ENCODE measurements around the gene CCT8L2. TPM values are rescaled to one million over a fixed set of nuclear protein-coding genes. Genes with fewer than 3 reads are reported as not detected.
"Not testable (repeated sequence)": the region's sequence is repeated elsewhere in the genome, so short reads cannot be mapped to it uniquely, and the experiment has no call there.

Gene CCT8L2
- total RNA-seq, 2 experiments from 2014 or later: not detected

DNA sequence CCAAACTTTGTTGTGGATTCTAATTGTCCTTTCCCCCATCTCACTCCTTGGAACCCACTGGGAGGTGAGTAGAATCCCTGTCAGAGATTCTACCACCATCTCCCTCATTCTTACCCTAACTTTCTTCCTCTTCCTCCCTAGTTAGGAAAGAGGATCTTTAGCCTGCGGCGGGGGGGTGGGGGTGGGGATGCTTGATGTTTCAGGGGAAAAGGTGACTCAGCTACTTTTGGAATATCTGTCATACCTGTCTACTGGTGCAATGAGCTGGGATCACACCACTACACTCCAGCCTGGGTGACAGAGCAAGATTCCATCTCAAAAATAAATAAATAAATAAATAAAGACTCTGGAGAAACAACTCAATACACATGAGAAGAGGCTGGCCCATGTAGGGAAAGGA is 6.4 kb downstream of the CCT8L2 start:
- ChIA-PET POLR2A (no interaction called here), CTCF (no interaction called here)
- Mint-ChIP-seq H3K9me3 (no peaks in the 10 kb centered on the region), H3K36me3 (no peaks in the 10 kb centered on the region), H3K4me1 (ENCODE audit: low read depth) (no peaks in the 10 kb centered on the region), H3K27me3 (no peaks in the 10 kb centered on the region), H3K27ac (no peak overlapping the region), H3K4me3 (no peak overlapping the region)
- intact Hi-C loops (cut with micrococcal nuclease): no loop called here
- no peak for DNase-seq

DNA sequence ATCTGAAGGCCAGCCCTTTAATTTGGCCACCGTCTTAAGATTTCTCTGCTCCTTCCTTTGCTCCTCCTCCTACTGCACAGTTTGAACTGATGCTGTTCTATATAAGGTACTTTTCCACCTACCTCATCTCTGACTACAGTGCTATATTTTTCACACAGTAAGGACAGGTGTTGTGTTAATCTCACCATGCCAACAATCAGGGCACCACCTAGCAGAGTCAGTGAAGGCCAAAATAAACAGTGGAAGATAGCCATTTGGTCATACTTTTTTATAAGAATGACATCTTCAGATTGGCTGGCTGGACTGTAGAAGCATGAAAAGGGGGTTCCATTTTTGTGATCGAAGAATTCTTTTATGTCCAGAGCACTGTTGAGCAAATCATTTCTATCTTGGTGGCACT is 11.7 kb downstream of the CCT8L2 start:
- CTCF ChIA-PET; H3K27ac Mint-ChIP-seq; DNase-seq; H3K4me1 Mint-ChIP-seq (ENCODE audit: low read depth); H3K4me3 Mint-ChIP-seq; intact Hi-C loops (cut with micrococcal nuclease); H3K36me3 Mint-ChIP-seq; H3K27me3 Mint-ChIP-seq; H3K9me3 Mint-ChIP-seq; POLR2A ChIA-PET: not testable (repeated sequence)

DNA sequence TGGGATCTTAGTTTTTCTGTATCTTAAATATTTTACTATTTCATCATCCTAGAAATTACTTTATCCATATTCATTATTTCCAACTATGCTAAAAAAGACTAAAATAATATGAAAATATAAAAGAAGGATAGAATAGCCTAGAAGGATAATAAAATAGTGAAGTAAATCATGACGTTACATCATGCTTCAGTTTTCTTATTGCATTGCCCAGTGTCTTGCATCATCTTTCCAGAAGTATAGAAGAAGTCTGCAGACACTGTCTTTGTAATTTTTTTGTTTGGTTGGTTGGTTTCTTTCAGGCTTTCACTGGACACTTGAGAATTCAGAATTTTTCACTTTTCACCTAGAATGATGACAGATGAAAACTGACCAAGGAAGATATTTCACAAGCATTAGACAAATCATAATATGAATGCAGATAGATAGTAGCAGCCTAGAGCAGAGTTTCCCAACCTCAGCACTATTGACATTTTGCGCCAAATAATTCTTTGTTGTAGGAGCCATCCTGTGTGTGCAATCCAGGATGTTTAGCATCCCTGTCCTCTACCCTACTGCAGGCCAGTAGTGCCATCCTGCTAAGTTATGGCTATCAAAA is 23.3 kb downstream of the CCT8L2 start:
- H3K36me3 Mint-ChIP-seq; intact Hi-C loops (cut with micrococcal nuclease); H3K27ac Mint-ChIP-seq; CTCF ChIA-PET; H3K4me1 Mint-ChIP-seq (ENCODE audit: low read depth); H3K9me3 Mint-ChIP-seq; H3K27me3 Mint-ChIP-seq; DNase-seq; H3K4me3 Mint-ChIP-seq; POLR2A ChIA-PET: not testable (repeated sequence)

DNA sequence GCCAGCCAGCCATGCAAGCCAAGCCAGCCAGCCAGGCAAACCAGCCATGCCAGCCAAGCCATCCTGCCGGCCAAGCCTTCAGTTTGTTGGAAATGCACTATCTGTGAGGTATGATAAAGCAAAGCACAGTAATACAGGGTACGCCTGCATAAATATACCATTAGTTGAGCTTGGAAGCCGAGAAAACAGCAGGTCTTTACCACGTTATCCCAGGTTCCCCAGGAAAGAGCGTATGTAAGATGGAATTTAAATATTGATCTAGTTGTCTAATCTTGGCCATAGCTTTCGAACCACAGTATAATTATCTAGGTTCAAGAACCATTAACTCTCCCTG is 24.2 kb downstream of the CCT8L2 start:
- intact Hi-C loops (cut with micrococcal nuclease): no loop called here
- H3K4me3 Mint-ChIP-seq: no peak overlapping the region
- ChIA-PET CTCF (no interaction called here), POLR2A (no interaction called here)
- H3K36me3 Mint-ChIP-seq: no peaks in the 10 kb centered on the region
- H3K27me3 Mint-ChIP-seq: no peaks in the 10 kb centered on the region
- DNase-seq: no peak
- H3K27ac Mint-ChIP-seq: no peak overlapping the region
- H3K9me3 Mint-ChIP-seq: no peaks in the 10 kb centered on the region
- H3K4me1 Mint-ChIP-seq (ENCODE audit: low read depth): no peaks in the 10 kb centered on the region

DNA sequence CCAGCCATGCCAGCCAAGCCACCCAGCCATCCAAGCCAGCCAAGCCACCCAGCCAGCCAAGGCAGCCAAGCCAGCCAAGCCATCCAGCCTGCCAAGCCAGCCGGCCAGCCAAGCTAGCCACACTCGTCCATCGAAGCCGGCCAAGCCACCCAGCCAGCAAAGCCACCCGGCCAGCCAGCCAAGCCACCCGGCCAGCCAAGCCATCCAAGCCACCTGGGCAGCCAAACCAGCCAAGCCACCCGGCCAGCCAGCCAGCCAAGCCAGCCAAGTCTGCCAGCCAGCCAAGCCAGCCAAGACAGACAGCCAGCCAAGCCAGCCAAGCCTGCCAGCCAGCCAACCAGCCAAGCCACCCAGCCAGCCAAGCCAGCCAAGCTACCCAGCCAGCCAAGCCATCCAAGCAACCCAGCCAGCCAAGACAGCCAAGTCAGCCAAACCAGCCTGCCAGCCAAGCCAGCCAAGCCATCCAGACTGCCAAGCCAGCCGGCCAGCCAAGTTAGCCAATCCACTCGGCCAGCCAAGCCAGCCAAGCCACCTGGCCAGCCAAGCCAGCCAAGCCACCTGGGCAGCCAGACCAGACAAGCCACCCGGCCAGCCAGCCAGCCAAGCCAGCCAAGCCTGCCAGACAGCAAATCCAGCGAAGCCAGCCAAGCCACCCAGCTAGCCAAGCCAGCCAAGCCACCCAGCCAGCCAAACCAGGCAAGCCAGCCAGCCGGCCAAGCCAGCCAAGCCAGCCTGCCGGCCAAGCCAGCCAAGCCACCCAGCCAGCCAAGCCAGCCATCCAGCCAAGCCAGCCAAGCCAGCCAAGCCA is 24.8 kb downstream of the CCT8L2 start:
- CTCF ChIA-PET; DNase-seq; H3K27me3 Mint-ChIP-seq; intact Hi-C loops (cut with micrococcal nuclease); H3K4me1 Mint-ChIP-seq (ENCODE audit: low read depth); POLR2A ChIA-PET; H3K9me3 Mint-ChIP-seq; H3K4me3 Mint-ChIP-seq; H3K36me3 Mint-ChIP-seq; H3K27ac Mint-ChIP-seq: not testable (repeated sequence)

DNA sequence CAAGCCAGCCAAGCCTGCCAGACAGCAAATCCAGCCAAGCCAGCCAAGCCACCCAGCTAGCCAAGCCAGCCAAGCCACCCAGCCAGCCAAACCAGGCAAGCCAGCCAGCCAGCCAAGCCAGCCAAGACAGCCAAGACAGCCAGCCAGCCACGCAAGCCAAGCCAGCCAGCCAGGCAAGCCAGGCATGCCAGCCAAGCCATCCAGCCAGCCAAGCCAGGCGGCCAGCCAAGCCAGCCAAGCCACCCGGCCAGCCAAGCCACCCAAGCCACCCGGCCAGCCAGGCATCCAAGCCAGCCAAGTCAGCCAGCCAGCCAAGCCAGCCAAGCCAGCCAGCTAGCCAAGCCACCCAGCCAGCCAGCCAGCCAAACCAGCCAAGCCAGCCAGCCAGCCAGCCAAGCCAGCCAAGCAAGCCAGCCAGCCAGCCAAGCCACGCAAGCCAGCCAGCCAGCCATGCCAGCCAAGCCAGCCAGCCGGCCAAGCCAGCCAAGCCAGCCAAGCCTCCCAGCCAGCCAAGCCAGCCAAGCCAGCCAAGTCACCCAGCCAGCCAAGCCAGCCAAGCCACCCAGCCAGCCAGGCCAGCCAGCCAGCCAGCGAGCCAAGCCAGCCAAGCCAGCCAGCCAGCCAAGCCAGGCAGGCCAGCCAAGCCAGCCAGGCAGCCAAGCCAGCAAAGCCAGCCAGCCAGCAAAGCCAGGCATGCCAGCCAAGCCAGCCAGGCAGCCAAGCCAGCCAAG is 26.0 kb downstream of the CCT8L2 start:
- H3K36me3 Mint-ChIP-seq; H3K9me3 Mint-ChIP-seq; H3K27me3 Mint-ChIP-seq; H3K4me1 Mint-ChIP-seq (ENCODE audit: low read depth); H3K27ac Mint-ChIP-seq; H3K4me3 Mint-ChIP-seq; intact Hi-C loops (cut with micrococcal nuclease); POLR2A ChIA-PET; DNase-seq; CTCF ChIA-PET: not testable (repeated sequence)

DNA sequence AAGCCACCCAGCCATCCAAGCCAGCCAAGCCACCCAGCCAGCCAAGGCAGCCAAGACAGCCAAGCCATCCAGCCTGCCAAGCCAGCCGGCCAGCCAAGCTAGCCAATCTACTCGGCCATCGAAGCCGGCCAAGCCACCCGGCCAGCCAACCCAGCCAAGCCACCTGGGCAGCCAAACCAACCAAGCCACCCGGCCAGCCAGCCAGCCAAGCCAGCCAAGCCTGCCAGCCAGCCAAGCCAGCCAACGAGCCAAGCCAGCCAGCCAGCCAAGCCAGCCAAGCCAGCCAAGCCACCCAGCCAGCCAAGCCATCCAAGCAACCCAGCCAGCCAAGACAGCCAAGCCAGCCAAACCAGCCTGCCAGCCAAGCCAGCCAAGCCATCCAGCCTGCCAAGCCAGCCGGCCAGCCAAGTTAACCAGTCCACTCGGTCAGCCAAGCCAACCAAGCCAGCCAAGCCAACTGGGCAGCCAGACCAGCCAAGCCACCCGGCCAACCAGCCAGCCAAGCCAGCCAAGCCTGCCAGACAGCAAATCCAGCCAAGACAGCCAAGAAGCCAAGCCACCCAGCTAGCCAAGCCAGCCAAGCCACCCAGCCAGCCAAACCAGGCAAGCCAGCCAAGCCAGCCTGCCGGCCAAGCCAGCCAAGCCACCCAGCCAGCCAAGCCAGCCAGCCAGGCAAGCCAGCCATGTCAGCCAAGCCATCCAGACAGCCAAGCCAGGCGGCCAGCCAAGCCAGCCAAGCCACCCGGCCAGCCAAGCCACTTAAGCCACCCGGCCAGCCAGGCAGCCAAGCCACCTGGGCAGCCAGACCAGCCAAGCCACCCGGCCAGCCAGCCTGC is 26.8 kb downstream of the CCT8L2 start:
- H3K4me1 Mint-ChIP-seq (ENCODE audit: low read depth); H3K4me3 Mint-ChIP-seq; H3K9me3 Mint-ChIP-seq; POLR2A ChIA-PET; intact Hi-C loops (cut with micrococcal nuclease); CTCF ChIA-PET; H3K27me3 Mint-ChIP-seq; DNase-seq; H3K36me3 Mint-ChIP-seq; H3K27ac Mint-ChIP-seq: not testable (repeated sequence)

DNA sequence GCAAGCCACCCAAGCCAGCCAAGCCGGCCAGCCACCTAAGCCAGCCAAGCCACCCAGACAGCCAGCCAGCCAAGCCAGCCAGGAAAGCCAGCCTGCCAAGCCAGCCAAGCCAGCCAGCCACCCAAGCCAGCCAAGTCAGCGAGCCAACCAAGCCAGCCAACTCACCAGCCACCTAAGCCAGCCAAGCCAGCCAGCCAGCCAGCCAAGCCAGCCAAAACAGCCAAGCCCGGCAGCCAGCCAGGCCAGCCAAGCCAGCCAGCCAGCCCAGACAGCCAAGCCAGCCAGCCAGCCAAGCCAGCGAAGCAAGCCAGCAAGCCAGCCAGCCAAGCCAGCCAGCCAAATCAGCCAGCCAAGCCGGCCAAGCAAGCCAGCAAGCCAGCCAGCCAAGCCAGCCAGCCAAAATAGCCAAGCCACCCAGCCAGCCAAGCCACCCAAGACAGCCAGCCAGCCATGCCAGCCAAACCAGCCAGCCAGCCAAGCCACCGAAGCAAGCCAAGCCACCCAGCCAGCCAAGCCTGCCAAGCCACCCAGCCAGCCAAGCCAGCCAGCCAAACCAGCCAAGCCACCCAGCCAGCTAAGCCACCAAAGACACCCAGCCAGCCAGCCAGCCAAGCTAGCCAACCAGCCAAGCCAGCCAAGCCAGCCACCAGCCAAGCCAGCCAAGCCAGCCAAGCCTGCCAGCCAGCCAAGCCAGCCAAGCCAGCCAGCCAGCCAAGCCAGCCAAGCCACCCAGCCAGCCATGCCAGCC is 27.6 kb downstream of the CCT8L2 start:
- H3K4me1 Mint-ChIP-seq (ENCODE audit: low read depth); DNase-seq; H3K27me3 Mint-ChIP-seq; CTCF ChIA-PET; H3K36me3 Mint-ChIP-seq; intact Hi-C loops (cut with micrococcal nuclease); H3K9me3 Mint-ChIP-seq; H3K4me3 Mint-ChIP-seq; POLR2A ChIA-PET; H3K27ac Mint-ChIP-seq: not testable (repeated sequence)

DNA sequence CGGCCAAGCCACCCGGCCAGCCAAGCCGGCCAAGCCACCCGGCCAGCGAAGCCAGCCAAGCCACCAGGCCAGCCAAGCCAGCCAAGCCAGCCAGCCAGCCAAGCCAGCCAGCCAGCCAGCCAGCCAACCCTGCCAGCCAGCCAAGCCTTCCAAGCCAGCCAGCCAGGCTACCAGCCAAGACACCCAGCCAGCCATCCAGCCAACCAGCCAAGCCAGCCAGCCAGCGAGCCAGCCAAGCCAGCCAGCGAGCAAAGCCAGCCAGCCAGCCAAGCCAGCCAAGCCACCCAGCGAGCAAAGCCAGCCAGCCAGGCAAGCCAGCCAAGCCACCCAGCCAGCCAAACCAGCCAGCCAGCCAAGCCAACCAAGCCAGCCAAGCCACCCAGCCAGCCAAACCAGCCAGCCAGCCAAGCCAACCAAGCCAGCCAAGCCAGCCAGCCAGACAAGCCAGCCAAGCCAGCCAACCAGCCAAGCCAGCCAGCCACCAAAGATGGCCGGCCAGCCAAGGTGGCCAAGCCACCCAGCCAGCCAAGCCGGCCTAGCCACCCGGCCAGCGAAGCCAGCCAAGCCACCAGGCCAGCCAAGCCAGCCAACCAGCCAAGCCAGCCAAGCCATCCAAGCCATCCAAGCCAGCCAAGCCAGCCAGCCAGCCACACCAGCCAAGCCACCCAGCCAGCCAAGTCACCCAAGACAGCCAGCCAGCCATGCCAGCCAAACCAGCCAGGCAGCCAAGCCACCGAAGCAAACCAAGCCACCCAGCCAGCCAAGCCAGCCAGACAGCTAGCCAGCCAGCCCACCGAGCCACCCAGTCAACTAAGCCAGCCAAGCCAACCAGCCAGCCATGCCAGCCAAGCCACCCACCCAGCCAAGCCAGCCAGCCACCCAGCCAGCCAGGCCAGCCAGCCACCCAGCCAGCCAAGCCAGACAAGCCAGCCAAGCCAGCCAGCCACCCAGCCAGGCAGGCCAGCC is 28.8 kb downstream of the CCT8L2 start:
- Mint-ChIP-seq H3K9me3 (no peaks in the 10 kb centered on the region), H3K36me3 (no peaks in the 10 kb centered on the region), H3K27ac (no peak overlapping the region), H3K4me3 (no peak overlapping the region), H3K27me3 (no peaks in the 10 kb centered on the region), H3K4me1 (ENCODE audit: low read depth) (no peaks in the 10 kb centered on the region)
- intact Hi-C loops (cut with micrococcal nuclease): no loop called here
- DNase-seq: no peak
- CTCF ChIA-PET: no interaction called here
- POLR2A ChIA-PET: no interaction called here

DNA sequence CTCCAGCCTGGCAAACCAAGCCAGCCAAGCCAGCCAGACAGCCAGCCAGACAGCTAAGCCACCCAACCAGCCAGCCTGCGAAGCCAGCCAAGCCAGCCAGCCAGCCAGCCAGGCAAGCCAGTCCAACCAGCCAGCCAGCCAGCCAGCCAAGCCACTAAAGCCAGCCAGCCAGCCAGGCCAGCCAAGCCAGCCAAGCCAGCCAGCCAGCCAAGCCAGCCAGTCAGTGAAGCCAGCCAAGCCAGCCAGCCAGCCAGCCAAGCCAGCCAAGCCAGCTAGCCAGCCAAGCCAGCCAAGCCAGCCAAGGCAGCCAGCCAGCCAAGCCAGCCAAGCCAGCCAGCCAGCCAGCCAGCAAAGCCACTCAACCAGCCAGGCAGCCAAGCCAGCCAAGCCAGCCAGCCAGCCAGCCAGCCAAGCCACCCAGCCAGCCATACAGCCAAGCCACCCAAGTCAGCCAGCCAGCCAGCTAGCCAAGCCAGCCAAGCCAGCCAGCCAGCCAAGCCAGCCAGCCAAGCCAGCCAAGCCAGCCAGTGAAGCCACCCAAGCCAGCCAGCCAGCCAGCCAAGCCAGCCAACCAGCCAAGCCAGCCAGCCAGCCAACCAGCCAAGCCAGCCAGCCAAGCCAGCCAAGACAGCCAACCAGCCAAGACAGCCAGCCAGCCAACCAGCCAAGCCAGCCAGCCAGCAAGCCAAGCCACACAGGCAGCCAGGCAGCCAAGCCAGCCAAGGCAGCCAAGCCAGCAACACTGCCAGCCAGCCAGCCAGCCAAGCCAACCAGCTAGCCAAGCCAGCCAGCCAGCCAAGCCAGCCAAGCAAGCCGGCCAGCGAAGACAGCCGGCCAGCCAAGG is 29.7 kb downstream of the CCT8L2 start:
- DNase-seq: no peak
- intact Hi-C loops (cut with micrococcal nuclease): no loop called here
- Mint-ChIP-seq H3K27ac (no peak overlapping the region), H3K27me3 (no peaks in the 10 kb centered on the region), H3K4me3 (no peak overlapping the region), H3K4me1 (ENCODE audit: low read depth) (no peaks in the 10 kb centered on the region), H3K36me3 (no peaks in the 10 kb centered on the region), H3K9me3 (peaks cover under 1% of the 10 kb centered on the region)
- ChIA-PET CTCF (no interaction called here), POLR2A (no interaction called here)
